ENCODE measurements around the gene DDX31.

- TF ChIP-seq POLR2A (IDR thresholded peaks at IDR 0.05; ENCODE audit: extremely low read depth, insufficient read length) (no peak), CTCF (IDR thresholded peaks at IDR 0.05; ENCODE audit: low read depth, low read length) (no peak)
These were observed 11.8 kb upstream of the DDX31 start for GRCh38 chr9:132681561-132681960.

Data from NB4 (cell line).